ENCODE results near the gene ADAMTS19.

The ADAMTS19 gene

DNA sequence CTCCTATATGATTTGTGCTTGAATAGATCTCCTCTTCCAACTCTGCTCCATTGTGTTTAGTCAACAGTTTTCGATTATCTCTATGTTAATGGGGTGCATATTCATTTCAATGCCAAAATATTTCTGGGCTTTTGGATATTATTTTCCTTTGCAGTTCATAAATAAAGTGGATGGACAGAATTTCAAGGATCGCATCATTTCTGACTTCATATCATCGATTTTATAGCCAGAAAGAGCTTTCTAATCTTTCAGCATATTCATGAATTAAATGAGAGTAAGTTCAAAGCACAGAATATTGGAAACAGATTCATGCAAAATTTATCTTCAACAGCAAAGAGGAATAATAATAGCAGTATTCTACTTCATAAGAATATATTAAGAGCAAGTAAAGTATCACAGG lies 227.8 kb downstream of the ADAMTS19 start:
- H3K4me1 ChIP-seq: no peaks in the 10 kb centered on the region

DNA sequence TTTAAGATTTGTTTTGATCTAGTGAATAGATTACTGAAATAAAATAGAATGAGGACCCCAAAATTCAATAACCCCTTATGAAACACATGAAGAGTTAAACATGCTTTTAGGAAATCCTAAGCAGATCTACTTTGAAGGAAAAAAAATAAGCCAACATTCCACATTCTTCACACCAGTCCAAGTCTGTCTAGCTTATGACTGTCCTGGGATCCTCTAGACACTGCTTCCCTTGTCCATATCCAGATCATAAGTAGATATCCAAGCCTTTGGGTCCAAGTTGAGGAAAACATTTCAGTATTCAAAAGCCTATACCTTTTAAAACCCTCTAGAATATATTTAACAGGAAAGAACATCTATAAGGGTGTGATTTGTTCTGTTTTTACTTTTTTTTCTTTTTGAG lies 228.9 kb downstream of the ADAMTS19 start:
- no peak overlapping the region for H3K27ac ChIP-seq
- H3K9me3 ChIP-seq: no peaks in the 10 kb centered on the region
- TF ChIP-seq, protein P1, sequence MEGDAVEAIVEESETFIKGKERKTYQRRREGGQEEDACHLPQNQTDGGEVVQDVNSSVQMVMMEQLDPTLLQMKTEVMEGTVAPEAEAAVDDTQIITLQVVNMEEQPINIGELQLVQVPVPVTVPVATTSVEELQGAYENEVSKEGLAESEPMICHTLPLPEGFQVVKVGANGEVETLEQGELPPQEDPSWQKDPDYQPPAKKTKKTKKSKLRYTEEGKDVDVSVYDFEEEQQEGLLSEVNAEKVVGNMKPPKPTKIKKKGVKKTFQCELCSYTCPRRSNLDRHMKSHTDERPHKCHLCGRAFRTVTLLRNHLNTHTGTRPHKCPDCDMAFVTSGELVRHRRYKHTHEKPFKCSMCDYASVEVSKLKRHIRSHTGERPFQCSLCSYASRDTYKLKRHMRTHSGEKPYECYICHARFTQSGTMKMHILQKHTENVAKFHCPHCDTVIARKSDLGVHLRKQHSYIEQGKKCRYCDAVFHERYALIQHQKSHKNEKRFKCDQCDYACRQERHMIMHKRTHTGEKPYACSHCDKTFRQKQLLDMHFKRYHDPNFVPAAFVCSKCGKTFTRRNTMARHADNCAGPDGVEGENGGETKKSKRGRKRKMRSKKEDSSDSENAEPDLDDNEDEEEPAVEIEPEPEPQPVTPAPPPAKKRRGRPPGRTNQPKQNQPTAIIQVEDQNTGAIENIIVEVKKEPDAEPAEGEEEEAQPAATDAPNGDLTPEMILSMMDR (IDR thresholded peaks at IDR 0.05): no peak
- H3K27me3 ChIP-seq: no peaks in the 10 kb centered on the region
- no peak for DNase-seq
- no peaks in the 10 kb centered on the region for H3K36me3 ChIP-seq
- H3K4me1 ChIP-seq: no peaks in the 10 kb centered on the region
- H3K4me3 ChIP-seq: no peak overlapping the region
- intact Hi-C loops (cut with DNase I; ENCODE audit: low total_unique reads): no loop called here

More for the DNA sequence above, 227.8 kb downstream of the ADAMTS19 start:
- Histone ChIP-seq H3K27me3 (no peaks in the 10 kb centered on the region), H3K4me3 (no peak overlapping the region), H3K9me3 (no peaks in the 10 kb centered on the region), H3K36me3 (no peaks in the 10 kb centered on the region), H3K27ac (no peak overlapping the region)
- no peak for DNase-seq
- TF ChIP-seq, protein P1 (IDR thresholded peaks at IDR 0.05): no peak
- intact Hi-C loops (cut with DNase I; ENCODE audit: low total_unique reads): no loop called here

DNA sequence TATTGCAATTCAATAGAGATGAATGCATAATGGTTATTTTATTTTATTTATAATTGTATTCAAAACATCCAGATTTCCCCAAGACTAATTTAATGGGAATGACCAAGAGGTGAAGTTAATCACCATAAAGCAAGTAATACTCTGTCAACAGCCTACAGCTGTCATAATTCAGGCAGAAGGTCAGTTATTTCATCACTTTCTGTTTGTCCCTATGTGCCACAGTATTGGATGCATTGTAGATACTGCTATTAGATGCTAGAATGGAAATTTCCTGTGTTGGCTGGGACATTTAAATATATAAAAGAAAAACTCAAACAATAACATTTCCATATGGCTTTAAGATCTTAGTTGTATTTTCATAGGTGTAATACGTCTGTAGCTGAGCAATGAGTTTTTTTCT lies 231.1 kb downstream of the ADAMTS19 start:
- H3K27ac ChIP-seq: no peak overlapping the region
- intact Hi-C loops (cut with DNase I; ENCODE audit: low total_unique reads): no loop called here
- TF ChIP-seq, protein P1 (IDR thresholded peaks at IDR 0.05): no peak
- H3K27me3 ChIP-seq: no peaks in the 10 kb centered on the region
- no peak for DNase-seq
- no peak overlapping the region for H3K4me3 ChIP-seq
- no peaks in the 10 kb centered on the region for H3K4me1 ChIP-seq
- no peaks in the 10 kb centered on the region for H3K9me3 ChIP-seq
- H3K36me3 ChIP-seq: no peaks in the 10 kb centered on the region

DNA sequence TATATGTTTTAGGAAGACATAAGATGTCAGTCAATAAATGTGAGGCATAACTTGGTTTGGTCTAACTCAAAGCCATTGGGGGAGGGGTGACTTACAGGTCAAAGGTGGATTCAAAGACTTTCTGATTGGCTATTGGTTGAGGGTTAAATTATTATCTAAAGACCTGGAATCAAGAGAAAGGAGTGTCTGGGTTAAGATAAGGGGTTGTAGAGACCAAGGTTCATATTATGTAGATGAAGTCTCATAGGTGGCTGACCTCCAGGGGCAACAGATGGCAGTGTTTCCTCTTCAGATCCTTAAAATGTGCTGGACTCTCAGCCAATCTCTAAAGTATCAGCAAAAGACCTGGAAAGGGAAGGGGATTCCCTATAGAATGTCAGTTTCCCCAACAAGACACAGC lies 236.5 kb downstream of the ADAMTS19 start:
- TF ChIP-seq, protein P1 (IDR thresholded peaks at IDR 0.05): no peak
- H3K4me1 ChIP-seq: no peaks in the 10 kb centered on the region
- DNase-seq: no peak
- no peaks in the 10 kb centered on the region for H3K9me3 ChIP-seq
- no peak overlapping the region for H3K27ac ChIP-seq
- intact Hi-C loops (cut with DNase I; ENCODE audit: low total_unique reads): no loop called here
- no peaks in the 10 kb centered on the region for H3K27me3 ChIP-seq
- H3K4me3 ChIP-seq: no peak overlapping the region
- H3K36me3 ChIP-seq: no peaks in the 10 kb centered on the region

DNA sequence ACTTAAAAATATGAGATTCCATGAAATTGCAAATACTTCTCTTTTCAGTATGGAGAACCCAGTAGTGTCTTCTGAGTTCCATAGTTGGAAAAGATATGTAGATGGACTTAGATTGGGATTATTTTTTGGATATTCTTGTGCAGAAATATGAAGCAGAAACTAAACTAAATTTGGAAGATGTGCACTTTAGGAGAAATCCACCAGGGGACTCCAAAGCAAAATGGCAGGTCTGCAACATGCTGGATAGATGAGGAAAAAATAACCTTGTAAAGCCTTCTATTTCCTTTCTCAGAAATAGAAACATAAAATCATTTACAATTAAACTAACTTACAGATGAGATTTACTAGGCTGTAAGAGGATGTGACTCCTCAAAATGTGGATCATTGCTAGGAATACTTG lies 238.6 kb downstream of the ADAMTS19 start:
- H3K27ac ChIP-seq: no peak overlapping the region
- H3K36me3 ChIP-seq: no peaks in the 10 kb centered on the region
- no peaks in the 10 kb centered on the region for H3K4me1 ChIP-seq
- DNase-seq: no peak
- TF ChIP-seq, protein P1 (IDR thresholded peaks at IDR 0.05): no peak
- H3K9me3 ChIP-seq: no peaks in the 10 kb centered on the region
- H3K27me3 ChIP-seq: no peaks in the 10 kb centered on the region
- intact Hi-C loops (cut with DNase I; ENCODE audit: low total_unique reads): no loop called here
- no peak overlapping the region for H3K4me3 ChIP-seq

DNA sequence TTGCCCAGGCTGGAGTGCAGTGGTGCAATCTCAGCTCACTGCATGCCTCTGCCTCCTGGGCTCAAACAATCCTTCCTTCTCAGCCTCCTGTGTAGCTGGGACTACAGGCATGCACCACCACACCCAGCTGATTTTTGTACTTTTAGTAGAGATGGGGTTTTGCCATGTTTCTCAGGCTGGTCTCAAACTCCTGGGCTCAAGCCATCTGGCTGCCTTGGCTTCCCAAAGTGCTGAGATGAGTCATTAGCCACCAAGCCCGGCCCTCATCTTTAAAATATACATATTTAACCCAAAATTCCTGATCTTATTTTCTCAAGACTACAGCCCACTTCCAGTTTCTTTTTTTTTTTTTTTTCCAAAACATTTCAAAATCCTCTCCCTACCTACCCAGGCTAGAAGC lies 256.1 kb downstream of the ADAMTS19 start:
- no peak overlapping the region for H3K27ac ChIP-seq
- TF ChIP-seq, protein P1 (IDR thresholded peaks at IDR 0.05): no peak
- intact Hi-C loops (cut with DNase I; ENCODE audit: low total_unique reads): no loop called here
- H3K9me3 ChIP-seq: no peaks in the 10 kb centered on the region
- H3K4me3 ChIP-seq: no peak overlapping the region
- no peaks in the 10 kb centered on the region for H3K27me3 ChIP-seq
- H3K36me3 ChIP-seq: no peaks in the 10 kb centered on the region
- no peak for DNase-seq
- peaks cover 0 to 10% (median 0%) of the 10 kb centered on the region in 4 donors for H3K4me1 ChIP-seq

Measured in tibial artery (tissue), 4 donors.